Heart right ventricle (tissue), 16 donors: Measurements from ENCODE around the gene AKR1B1. TPM values are rescaled to one million over a fixed set of nuclear protein-coding genes. Genes with fewer than 3 reads are reported as not detected.

ENCODE experiments used
- ATAC-seq, 8 donors: fragments of 200-7000 bp; cut with Tn5 transposase; one replicate each; pipeline ENCODE4 v1.9.1; 2020; ENCODE audit warnings: mild to moderate bottlenecking in 8 of 8, moderate library complexity in 8 of 8, moderate number of reproducible peaks in 1 of 8
- DNase-seq, 2 donors: peaks; one replicate each; pipeline ENCODE4 v3.0.0-alpha.2; 2020
- H3K27ac ChIP-seq, 10 donors: fragments of 200-600 bp; sonication (generic) in 2 of 10; one replicate each; pipeline versions ENCODE4 v1.5.0 to v1.8.0; 2020 to 2022; ENCODE audit warnings: mild to moderate bottlenecking in 3 of 10
- H3K27me3 ChIP-seq, 7 donors: fragments of 200-600 bp; one replicate each; pipeline ENCODE4 v1.8.0; 2021 to 2022; ENCODE audit warnings: mild to moderate bottlenecking in 2 of 7
- H3K36me3 ChIP-seq, 9 donors: fragments of 200-600 bp; sonication (generic) in 1 of 9; one replicate each; pipeline versions ENCODE4 v1.5.0 to v1.8.0; 2020 to 2022; ENCODE audit warnings: mild to moderate bottlenecking in 2 of 9
- H3K4me1 ChIP-seq, 9 donors: fragments of 200-600 bp; sonication (generic) in 1 of 9; one replicate each; pipeline versions ENCODE4 v1.5.0 to v1.8.0; 2020 to 2022; ENCODE audit warnings: mild to moderate bottlenecking in 4 of 9
- H3K4me3 ChIP-seq, 10 donors: fragments of 200-600 bp; sonication (generic) in 2 of 10; one replicate each; pipeline versions ENCODE4 v1.5.0 to v1.8.0; 2020 to 2022; ENCODE audit warnings: mild to moderate bottlenecking in 7 of 10, moderate library complexity in 2 of 10
- H3K9me3 ChIP-seq, 11 donors: fragments of 200-600 bp in 10 of 11; sonication (generic) in 2 of 11; one replicate each; pipeline versions ENCODE4 v1.5.0 to v1.8.0; 2013 to 2022; ENCODE audit warnings: mild to moderate bottlenecking in 2 of 11, control low read depth in 1 of 11, moderate library complexity in 1 of 11
- WGBS, 2 donors: extraction: QIAGEN DNeasy Blood & Tissue Kit; methylation state at CpG; one replicate each; pipeline ENCODE4 v1.1.7; 2013; ENCODE audit warnings: inconsistent platforms in 1 of 2; 5-methylcytosine and 5-hydroxymethylcytosine counted together
- intact Hi-C, 10 donors: fragments of 100-400 bp; cut with DNase I; formaldehyde crosslinking; loops; one replicate each; pipeline versions ENCODE4 v1.11.1 to v1.14.2; 2022
- polyA plus RNA-seq, 2 donors: library from polyadenylated mRNA; stranded (reverse); fragments of 200-250 nt; gene quantifications; one replicate each; pipeline ENCODE4 v1.2.3, GENCODE V29; 2013
- total RNA-seq, 10 donors: library from RNA; stranded (reverse); fragmentation: NEBNext Ultra II Directional in 3 of 10; extraction: Animal tissue kit (Norgen Biotek cat#: 25700) in 3 of 10; gene quantifications; one replicate each; pipeline versions ENCODE4 v1.2.1 to v1.2.4, GENCODE V29; 2021 to 2023
- TF ChIP-seq, protein P1 (sequence below), 9 donors: fragments of 200-600 bp; sonication (generic) in 2 of 9; IDR thresholded peaks; one replicate each; pipeline versions ENCODE4 v1.5.0 to v1.8.0; 2021 to 2022; ENCODE audit warnings: antibody characterized with exemption in 9 of 9, mild to moderate bottlenecking in 5 of 9, moderate library complexity in 1 of 9
- donor health status: Arrhythmogenic right ventricular cardiomyopathy.
- donor health status: ischemic (EF 13 %, LVEDD 7.1; RV severe dilation, severe dysfunction).
- donor health status: healthy with polysubstance abuse.
- donor health status: DM: no; HTN: yes; CAD: no.
- donor health status: DM: no; HTN: no; CAD: no.
- donor health status: ischemic (EF 25% LVEDD 6.9; RV normal size, moderate dysfunction).
- donor health status: ischemic (EF 25% LVEDD 5.7; RV mildly dilated, moderate dysfunction).
- donor health status: healthy.
- donor health status: DM: yes; HTN: yes; CAD: no.
- donor health status: Ischemic cardiomyopathy.
- donor health status: ischemic (EF 35%, LVEDD 5.7; RV mildly dilated, moderate dysfunction).
- donor health status: nonischemic (EF 11% LVEDD 7.7; RV severe dilation, severe dysfunction).
- donor health status: DM: yes; HTN: yes; CAD: no.
- donor health status: PGD.
- donor health status: ischemic (EF 29% LVEDD 5.4; RV normal size, mild dysfunction).
- donor health status: nonischemic (EF 23%, LVEDD 6.1; RV moderate dilation, normal function).

AKR1B1 gene
- total and polyA plus RNA-seq, 12 donors: 96.6 to 317 (median 181) TPM

DNA sequence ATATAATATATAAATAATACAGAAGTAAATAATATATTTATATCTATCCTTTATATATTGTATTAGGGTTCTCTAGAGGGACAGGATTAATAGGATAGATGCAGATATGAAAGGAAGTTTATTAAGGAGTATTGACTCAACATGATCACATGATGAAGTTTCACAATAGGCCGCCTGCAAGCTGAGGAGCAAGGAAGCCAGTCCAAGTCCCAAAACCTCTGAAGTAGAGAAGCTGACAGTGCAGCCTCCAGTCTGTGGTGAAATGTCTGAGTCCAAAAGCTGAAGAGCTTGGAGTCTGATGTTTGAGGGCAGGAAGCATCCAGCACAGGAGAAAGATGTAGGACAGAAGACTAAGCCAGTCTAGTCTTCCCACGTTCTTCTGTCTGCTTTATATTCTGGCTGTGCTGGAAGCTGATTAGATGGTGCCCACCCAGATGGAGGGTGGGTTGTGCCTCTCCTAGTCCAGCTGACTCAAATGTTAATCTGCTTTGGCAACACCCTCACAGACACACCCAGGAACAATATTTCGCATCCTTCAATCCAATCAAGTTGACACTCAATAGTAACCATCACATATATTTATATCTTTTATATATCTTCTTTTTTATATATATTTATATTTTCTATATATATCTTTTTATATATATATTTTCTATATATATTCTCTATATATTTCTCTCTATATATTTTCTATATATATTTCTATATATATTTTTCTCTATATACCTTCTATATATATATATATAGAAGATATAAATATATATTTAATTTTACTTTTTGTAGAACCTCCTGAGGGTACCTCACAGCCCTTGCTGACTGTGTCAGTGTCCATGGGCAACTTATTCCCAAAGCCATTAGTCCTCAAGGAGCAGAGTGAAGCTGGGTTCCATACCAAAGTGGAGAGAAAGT, 43.8 kb upstream of the AKR1B1 start:
- H3K36me3 ChIP-seq: no peaks in the 10 kb centered on the region
- H3K27ac ChIP-seq: no peak overlapping the region
- DNase-seq: peak in 1 of 2 donors; percentile 33
- H3K9me3 ChIP-seq: no peaks in the 10 kb centered on the region
- TF ChIP-seq, protein P1, sequence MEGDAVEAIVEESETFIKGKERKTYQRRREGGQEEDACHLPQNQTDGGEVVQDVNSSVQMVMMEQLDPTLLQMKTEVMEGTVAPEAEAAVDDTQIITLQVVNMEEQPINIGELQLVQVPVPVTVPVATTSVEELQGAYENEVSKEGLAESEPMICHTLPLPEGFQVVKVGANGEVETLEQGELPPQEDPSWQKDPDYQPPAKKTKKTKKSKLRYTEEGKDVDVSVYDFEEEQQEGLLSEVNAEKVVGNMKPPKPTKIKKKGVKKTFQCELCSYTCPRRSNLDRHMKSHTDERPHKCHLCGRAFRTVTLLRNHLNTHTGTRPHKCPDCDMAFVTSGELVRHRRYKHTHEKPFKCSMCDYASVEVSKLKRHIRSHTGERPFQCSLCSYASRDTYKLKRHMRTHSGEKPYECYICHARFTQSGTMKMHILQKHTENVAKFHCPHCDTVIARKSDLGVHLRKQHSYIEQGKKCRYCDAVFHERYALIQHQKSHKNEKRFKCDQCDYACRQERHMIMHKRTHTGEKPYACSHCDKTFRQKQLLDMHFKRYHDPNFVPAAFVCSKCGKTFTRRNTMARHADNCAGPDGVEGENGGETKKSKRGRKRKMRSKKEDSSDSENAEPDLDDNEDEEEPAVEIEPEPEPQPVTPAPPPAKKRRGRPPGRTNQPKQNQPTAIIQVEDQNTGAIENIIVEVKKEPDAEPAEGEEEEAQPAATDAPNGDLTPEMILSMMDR (IDR thresholded peaks at IDR 0.05): no peak
- H3K4me1 ChIP-seq: peaks cover 0 to 8% (median 0%) of the 10 kb centered on the region in 9 donors
- H3K4me3 ChIP-seq: no peak overlapping the region
- intact Hi-C loops: no loop called here
- WGBS, 2 donors: 74 to 77% methylated on average over 3 of the region's 3 CpGs
- no peaks in the 10 kb centered on the region for H3K27me3 ChIP-seq
- ATAC-seq: peak in 5 of 8 donors; percentile 51 to 85 (median 64)

DNA sequence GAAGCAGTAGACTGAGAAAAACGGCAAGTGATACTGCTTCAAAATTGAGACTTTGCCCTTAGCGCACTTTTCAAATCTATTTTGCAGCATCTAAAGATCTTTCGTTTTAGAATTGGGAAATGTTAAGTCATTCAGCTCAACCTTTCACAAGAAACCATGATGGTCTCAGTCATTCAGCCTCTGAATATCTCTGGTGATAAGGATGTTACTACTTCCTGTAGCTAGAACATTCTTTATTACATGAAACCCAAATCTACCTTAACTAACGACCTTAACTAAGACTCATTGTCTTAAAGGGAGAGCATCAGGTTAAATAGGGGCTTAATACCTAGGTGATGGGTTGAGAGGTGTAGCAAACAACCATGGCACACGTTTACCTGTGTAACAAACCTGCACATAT, 42.1 kb upstream of the AKR1B1 start:
- no peak for ATAC-seq

DNA sequence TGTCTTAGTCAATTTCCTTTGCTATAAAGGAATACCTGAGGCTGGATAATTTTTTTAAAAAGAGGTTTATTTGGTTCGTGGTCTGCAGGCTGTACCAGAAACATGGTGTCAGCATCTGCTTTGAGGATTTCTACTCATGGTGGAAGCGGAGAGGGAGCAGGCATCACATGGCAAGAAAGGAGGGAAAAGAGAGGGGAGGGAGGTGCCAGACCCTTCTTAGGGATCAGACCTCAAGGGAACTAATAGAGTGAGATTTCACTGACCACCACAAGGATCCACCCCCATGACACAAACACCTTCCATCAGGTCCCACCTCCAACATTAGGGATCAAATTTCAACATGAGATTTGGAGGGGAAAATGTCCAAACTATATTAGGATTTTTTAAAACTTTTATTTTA, 41.5 kb upstream of the AKR1B1 start:
- H3K27me3 ChIP-seq: no peaks in the 10 kb centered on the region
- peaks cover 0 to 8% (median 0%) of the 10 kb centered on the region in 9 donors for H3K4me1 ChIP-seq
- 88 to 93% methylated on average over 2 of the region's 2 CpGs for WGBS, 2 donors
- ATAC-seq: no peak
- no peak overlapping the region for H3K27ac ChIP-seq
- H3K4me3 ChIP-seq: no peak overlapping the region
- no peak for DNase-seq
- intact Hi-C loops: no loop called here
- TF ChIP-seq, protein P1 (IDR thresholded peaks at IDR 0.05): no peak
- no peaks in the 10 kb centered on the region for H3K9me3 ChIP-seq
- H3K36me3 ChIP-seq: no peaks in the 10 kb centered on the region

More for the DNA sequence above, 42.1 kb upstream of the AKR1B1 start:
- Histone ChIP-seq H3K4me3 (no peak overlapping the region), H3K9me3 (no peaks in the 10 kb centered on the region), H3K4me1 (peaks cover 0 to 8% (median 0%) of the 10 kb centered on the region in 9 donors), H3K36me3 (no peaks in the 10 kb centered on the region), H3K27ac (no peak overlapping the region), H3K27me3 (no peaks in the 10 kb centered on the region)
- intact Hi-C loops: no loop called here
- TF ChIP-seq, protein P1 (IDR thresholded peaks at IDR 0.05): no peak
- DNase-seq: no peak
- WGBS, 2 donors: 68% methylated on average over 5 of the region's 5 CpGs

DNA sequence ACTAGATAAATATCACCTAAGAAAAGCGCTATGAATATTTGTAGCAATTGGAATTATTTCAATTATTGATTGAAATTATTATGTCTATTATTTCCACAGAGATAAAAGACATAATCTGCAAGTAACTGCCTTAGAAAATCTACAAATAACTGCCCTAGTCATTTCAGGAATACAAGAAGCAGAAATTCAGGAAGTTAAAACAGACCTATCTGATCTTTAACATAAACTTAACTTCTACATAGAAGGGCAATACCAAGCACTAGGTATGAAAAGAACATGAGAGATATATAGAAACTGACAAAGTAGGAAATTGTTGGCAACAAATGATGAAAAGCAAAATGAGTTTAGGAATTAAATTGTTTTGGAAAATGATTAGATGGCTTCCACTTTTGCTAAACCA, 36.6 kb upstream of the AKR1B1 start:
- H3K4me3 ChIP-seq: no peak overlapping the region

More for the DNA sequence above, 36.6 kb upstream of the AKR1B1 start:
- TF ChIP-seq, protein P1 (IDR thresholded peaks at IDR 0.05): no peak
- intact Hi-C loops: no loop called here
- no peaks in the 10 kb centered on the region for H3K9me3 ChIP-seq
- no peak for DNase-seq
- no peaks in the 10 kb centered on the region for H3K27me3 ChIP-seq
- no peak overlapping the region for H3K27ac ChIP-seq
- no peaks in the 10 kb centered on the region for H3K36me3 ChIP-seq
- H3K4me1 ChIP-seq: no peaks in the 10 kb centered on the region
- ATAC-seq: no peak
- 79 to 90% methylated on average over 1 of the region's 1 CpG for WGBS, 2 donors
